Embryonic facial prominence (tissue), 1 donor: Measurements from ENCODE around the gene KNCN.

ENCODE experiments used
- DNase-seq: peaks from one replicate; pipeline ENCODE4 v3.0.0-alpha.2; 2016; ENCODE audit errors: extremely low spot score

KNCN gene

GRCh38 chr1:46506470-46507219 is 44.8 kb downstream of the KNCN start:
- DNase-seq = no peak

- no peak for DNase-seq
Measured at GRCh38 chr1:46503421-46503820, 48.0 kb downstream of the KNCN start.

GRCh38 chr1:46501528-46501927 is 49.9 kb downstream of the KNCN start:
- DNase-seq = no peak

- no peak for DNase-seq
Measured at GRCh38 chr1:46497665-46498064, 53.8 kb downstream of the KNCN start.

GRCh38 chr1:46497020-46497419 is 54.4 kb downstream of the KNCN start:
- no peak for DNase-seq

GRCh38 chr1:46496505-46496904 is 54.9 kb downstream of the KNCN start:
- no peak for DNase-seq

GRCh38 chr1:46495778-46496177 is 55.7 kb downstream of the KNCN start:
- no peak for DNase-seq
